Bronchial epithelial cell (primary cell): Measurements from ENCODE around the gene B3GNT8. TPM values are rescaled to one million over a fixed set of nuclear protein-coding genes. Genes with fewer than 3 reads are reported as not detected.

ENCODE experiments used
- DNase-seq: peaks from one replicate; pipeline ENCODE4 v3.0.0-alpha.2; 2010; ENCODE audit warnings: low read depth
- FAIRE-seq: peaks from 2 replicates; lab custom pipeline; 2011; peaks lifted over from hg19 to GRCh38; lab: Jason Lieb, UNC
- H3K27me3 ChIP-seq: 2 replicates; pipeline ENCODE4 v1.5.1; 2011; ENCODE audit warnings: low read length; ENCODE audit not compliant: control insufficient read depth, insufficient read depth
- H3K36me3 ChIP-seq: 2 replicates; pipeline ENCODE4 v1.5.1; 2011; ENCODE audit warnings: low read length; ENCODE audit not compliant: control insufficient read depth, insufficient read depth
- H3K4me3 ChIP-seq: 2 replicates; pipeline ENCODE4 v1.5.1; 2011; ENCODE audit warnings: mild to moderate bottlenecking, low read depth, low read length, control low read depth
- CTCF ChIP-seq: IDR thresholded peaks from 2 replicates; pipeline ENCODE4 v1.5.1; 2011; ENCODE audit warnings: mild to moderate bottlenecking, moderate library complexity, low read length, control low read depth, inconsistent platforms; ENCODE audit not compliant: insufficient read depth, severe bottlenecking
- total RNA-seq: library from RNA; depleted of rRNA; stranded (reverse); fragments of >200 nt; gene quantifications from 2 replicates; pipeline ENCODE4 v1.2.1, GENCODE V29; 2014

B3GNT8 gene
- total RNA-seq, 1 donor from 2014 or later: 3.2 TPM

- DNase-seq: no peak
- no peak for FAIRE-seq
- H3K4me3 ChIP-seq: no peak overlapping the region
- TF ChIP-seq CTCF: no peak
- no peaks in the 10 kb centered on the region for H3K27me3 ChIP-seq
- H3K36me3 ChIP-seq: peaks cover 31% of the 10 kb centered on the region
Measured at GRCh38 chr19:41421973-41422372, 5.2 kb downstream of the B3GNT8 start.

DNA sequence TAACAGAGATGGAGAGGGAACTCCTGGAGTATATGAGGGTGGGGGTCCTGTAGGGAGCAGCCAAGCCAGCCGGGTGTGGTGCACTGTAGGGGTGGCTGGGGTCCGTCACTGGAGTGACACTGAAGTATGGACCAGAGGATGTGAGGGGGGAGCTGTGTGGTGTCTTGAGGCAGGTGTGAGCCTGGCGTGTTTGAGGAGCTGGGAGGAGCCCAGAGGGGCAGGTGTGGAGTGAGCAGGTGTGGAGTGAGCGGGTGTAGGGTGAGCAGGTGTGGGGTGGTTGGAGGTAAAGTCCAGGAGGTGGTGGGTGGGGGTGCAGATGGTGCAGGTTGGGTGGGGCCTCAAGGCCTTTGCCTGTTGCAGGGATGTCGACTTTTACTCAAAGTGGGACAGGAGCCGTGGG lies 5.9 kb downstream of the B3GNT8 start:
- no peak for TF ChIP-seq CTCF
- DNase-seq: no peak
- Histone ChIP-seq H3K36me3 (peaks cover 34% of the 10 kb centered on the region), H3K27me3 (no peaks in the 10 kb centered on the region), H3K4me3 (no peak overlapping the region)
- FAIRE-seq: no peak

DNA sequence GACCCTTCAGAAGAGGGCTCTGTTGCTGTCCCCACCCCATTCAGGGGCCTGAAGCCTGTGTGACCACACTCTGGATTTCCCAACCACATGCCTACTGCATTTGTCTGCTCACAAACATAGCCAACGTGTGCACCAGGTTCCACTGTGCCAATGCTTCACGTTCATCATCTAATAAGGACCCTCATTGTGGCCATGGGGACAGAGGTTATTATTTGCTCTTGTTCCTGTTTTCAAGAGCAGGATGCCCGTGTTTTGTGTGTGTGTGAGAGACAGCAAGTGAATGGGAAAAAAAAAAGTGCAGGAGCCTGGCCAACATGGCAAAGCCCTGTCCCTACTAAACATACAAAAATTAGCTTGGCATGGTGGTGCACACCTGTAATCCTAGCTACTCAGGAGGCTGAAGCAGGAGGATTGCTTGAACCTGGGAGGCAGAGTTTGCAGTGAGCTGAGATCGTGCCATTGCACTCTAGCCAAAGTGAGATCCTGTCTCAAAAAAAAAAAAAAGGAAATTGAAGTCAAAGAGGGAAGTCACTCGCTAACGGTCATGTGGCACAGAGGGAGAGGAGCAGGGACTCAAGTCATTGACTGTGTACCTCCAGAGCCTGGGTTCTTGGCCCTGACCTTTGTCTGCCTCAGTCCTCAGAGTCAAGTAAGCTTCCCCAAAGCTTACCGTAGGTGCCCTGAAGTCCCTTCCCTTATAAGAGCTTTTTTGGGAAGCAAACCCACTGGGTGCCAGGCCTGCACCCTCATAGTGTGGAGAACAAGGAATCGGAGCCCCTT lies 6.9 kb downstream of the B3GNT8 start:
- H3K27me3 ChIP-seq: no peaks in the 10 kb centered on the region
- DNase-seq: no peak
- H3K36me3 ChIP-seq: peaks cover 28% of the 10 kb centered on the region
- no peak for TF ChIP-seq CTCF
- no peak for FAIRE-seq
- H3K4me3 ChIP-seq: no peak overlapping the region

- no peak overlapping the region for H3K4me3 ChIP-seq
Measured at GRCh38 chr19:41416194-41416674, 10.9 kb downstream of the B3GNT8 start.

GRCh38 chr19:41415154-41415571 lies 12.0 kb downstream of the B3GNT8 start:
- H3K36me3 ChIP-seq: peaks cover 29% of the 10 kb centered on the region
- peak; percentile 72 for FAIRE-seq

More at GRCh38 chr19:41416194-41416674, 10.9 kb downstream of the B3GNT8 start:
- Histone ChIP-seq H3K36me3 (peaks cover 30% of the 10 kb centered on the region), H3K27me3 (no peaks in the 10 kb centered on the region)
- FAIRE-seq (no peak), DNase-seq (peak; percentile 71)
- no peak for TF ChIP-seq CTCF

More at GRCh38 chr19:41415154-41415571, 12.0 kb downstream of the B3GNT8 start:
- no peaks in the 10 kb centered on the region for H3K27me3 ChIP-seq
- no peak for TF ChIP-seq CTCF
- no peak overlapping the region for H3K4me3 ChIP-seq
- DNase-seq: no peak
